OCI-LY7 (cell line): ENCODE data around the gene TIMM50. TPM values are rescaled to one million over a fixed set of nuclear protein-coding genes. Genes with fewer than 3 reads are reported as not detected.

Experiments used
- BruUV-seq: library from RNA; stranded (reverse); fragments of 400-500 nt; replicated peaks from 2 replicates; lab custom pipeline; 2021; lab: Mats Ljungman, UMichigan
- CTCF ChIA-PET: fragments of 300-600 bp; sonication (Branson Sonifier 250); formaldehyde crosslinking; loops from one replicate; lab custom pipeline; 2022; ENCODE audit warnings: antibody characterized with exemption; ENCODE audit not compliant: unreplicated experiment; lab: Charles Lee
- POLR2A ChIA-PET: fragments of 300-600 bp; sonication (Branson Sonifier 250); formaldehyde crosslinking; loops from one replicate; lab custom pipeline; 2022; ENCODE audit warnings: antibody characterized with exemption; lab: Charles Lee
- DNase-seq: peaks from one replicate; pipeline ENCODE4 v3.0.0-alpha.2; 2015; ENCODE audit warnings: low spot score
- H2AFZ ChIP-seq: fragments of 200-600 bp; sonication (generic), shearing (Covaris generic); 2 replicates; pipeline ENCODE4 v1.6.1; 2014; ENCODE audit warnings: mild to moderate bottlenecking, antibody characterized with exemption, low read length, moderate library complexity
- H3K27ac ChIP-seq: fragments of 200-600 bp; sonication (generic); 2 replicates; pipeline ENCODE4 v1.5.1; 2014; ENCODE audit warnings: mixed run types, low read depth, mild to moderate bottlenecking, moderate library complexity, low read length, inconsistent platforms; ENCODE audit not compliant: poor library complexity, severe bottlenecking
- H3K36me3 ChIP-seq: fragments of 200-600 bp; sonication (generic); 2 replicates; pipeline ENCODE4 v1.6.1; 2014; ENCODE audit warnings: mild to moderate bottlenecking, antibody characterized with exemption, low read length, moderate library complexity, mixed read lengths; ENCODE audit not compliant: insufficient read depth
- H3K4me1 ChIP-seq: fragments of 200-600 bp; sonication (generic); 2 replicates; pipeline ENCODE4 v1.5.1; 2014; ENCODE audit warnings: mild to moderate bottlenecking, low read length; ENCODE audit not compliant: insufficient read depth, poor library complexity, severe bottlenecking
- H3K4me2 ChIP-seq: fragments of 200-600 bp; sonication (generic); 2 replicates; pipeline ENCODE4 v1.6.1; 2014; ENCODE audit warnings: mild to moderate bottlenecking, low read length
- H3K4me3 ChIP-seq: fragments of 200-600 bp; sonication (generic); 2 replicates; pipeline ENCODE4 v1.5.1; 2014; ENCODE audit warnings: mild to moderate bottlenecking, low read depth, low read length; ENCODE audit not compliant: poor library complexity, severe bottlenecking
- H3K79me2 ChIP-seq: fragments of 200-600 bp; sonication (generic); 2 replicates; pipeline ENCODE4 v1.6.1; 2016; ENCODE audit warnings: low read depth, mild to moderate bottlenecking, low read length, moderate library complexity, mixed read lengths; ENCODE audit not compliant: insufficient read depth
- H3K9me2 ChIP-seq: fragments of 200-600 bp; sonication (generic); 2 replicates; pipeline ENCODE4 v1.6.1; 2016; ENCODE audit warnings: mild to moderate bottlenecking, low read length, mixed read lengths; ENCODE audit not compliant: insufficient read depth
- H3K9me3 ChIP-seq: fragments of 200-600 bp; sonication (generic); 2 replicates; pipeline ENCODE4 v1.6.1; 2014; ENCODE audit warnings: mild to moderate bottlenecking, mixed run types, low read length, mixed read lengths
- H4K20me1 ChIP-seq: fragments of 200-600 bp; sonication (generic); 2 replicates; pipeline ENCODE4 v1.6.1; 2014; ENCODE audit warnings: mild to moderate bottlenecking, antibody characterized with exemption, low read length, moderate library complexity, mixed read lengths; ENCODE audit not compliant: insufficient read depth
- CTCF ChIP-seq: fragments of 200-600 bp; sonication (generic); conservative IDR thresholded peaks from 2 replicates; pipeline ENCODE4 v1.5.1; 2014; ENCODE audit warnings: mild to moderate bottlenecking, antibody characterized with exemption, low read length, moderate library complexity, mixed read lengths
- EZH2phosphoT487 ChIP-seq: fragments of 200-600 bp; sonication (generic); IDR thresholded peaks from 2 replicates; pipeline ENCODE4 v1.6.1; 2018; ENCODE audit warnings: low read depth, borderline replicate concordance, mild to moderate bottlenecking, mixed run types, antibody characterized with exemption, low read length, moderate library complexity, mixed read lengths
- intact Hi-C: fragments of 100-400 bp; cut with micrococcal nuclease; formaldehyde crosslinking; loops from one replicate; pipeline ENCODE4 v1.10.0; 2022; ENCODE audit not compliant: unreplicated experiment
- total RNA-seq, 2 experiments: library from RNA; depleted of rRNA in 1 of 2; stranded (reverse); fragments of >200 nt in 1 of 2; shearing (Covaris generic) in 1 of 2; gene quantifications; 2 replicates each; pipeline ENCODE4 v1.2.3, GENCODE V29; 2014 to 2022

Gene TIMM50
- total RNA-seq, 2 experiments from 2014 or later: 93.2 to 98.1 TPM

GRCh38 chr19:39489756-39490155 is 9.1 kb downstream of the TIMM50 start:
- no peak overlapping the region for H3K4me3 ChIP-seq
- no peaks in the 10 kb centered on the region for H3K4me1 ChIP-seq
- no peaks in the 10 kb centered on the region for H4K20me1 ChIP-seq
- intact Hi-C loops: no loop called here
- no peak overlapping the region for H3K4me2 ChIP-seq
- POLR2A ChIA-PET: no interaction called here
- TF ChIP-seq CTCF: no peak
- TF ChIP-seq EZH2phosphoT487: no peak
- BruUV-seq: no TSS peak
- CTCF ChIA-PET: no interaction called here
- no peak for DNase-seq
- no peaks in the 10 kb centered on the region for H3K9me3 ChIP-seq
- no peak overlapping the region for H3K27ac ChIP-seq
- H3K36me3 ChIP-seq: peaks cover 69% of the 10 kb centered on the region
- no peaks in the 10 kb centered on the region for H3K79me2 ChIP-seq
- no peaks in the 10 kb centered on the region for H3K9me2 ChIP-seq
- no peak overlapping the region for H2AFZ ChIP-seq

- Histone ChIP-seq H3K9me3 (no peaks in the 10 kb centered on the region), H3K4me1 (peaks cover 3% of the 10 kb centered on the region), H3K27ac (no peak overlapping the region), H3K36me3 (peaks cover 45% of the 10 kb centered on the region), H3K4me2 (no peak overlapping the region), H3K4me3 (no peak overlapping the region), H4K20me1 (no peaks in the 10 kb centered on the region), H3K79me2 (no peaks in the 10 kb centered on the region), H3K9me2 (no peaks in the 10 kb centered on the region), H2AFZ (no peak overlapping the region)
- no peak for DNase-seq
- no TSS peak for BruUV-seq
- no peak for TF ChIP-seq EZH2phosphoT487
- no peak for TF ChIP-seq CTCF
- ChIA-PET CTCF (no interaction called here), POLR2A (no interaction called here)
- intact Hi-C loops: no loop called here
Measured at GRCh38 chr19:39492225-39492624, 11.6 kb downstream of the TIMM50 start.

DNA sequence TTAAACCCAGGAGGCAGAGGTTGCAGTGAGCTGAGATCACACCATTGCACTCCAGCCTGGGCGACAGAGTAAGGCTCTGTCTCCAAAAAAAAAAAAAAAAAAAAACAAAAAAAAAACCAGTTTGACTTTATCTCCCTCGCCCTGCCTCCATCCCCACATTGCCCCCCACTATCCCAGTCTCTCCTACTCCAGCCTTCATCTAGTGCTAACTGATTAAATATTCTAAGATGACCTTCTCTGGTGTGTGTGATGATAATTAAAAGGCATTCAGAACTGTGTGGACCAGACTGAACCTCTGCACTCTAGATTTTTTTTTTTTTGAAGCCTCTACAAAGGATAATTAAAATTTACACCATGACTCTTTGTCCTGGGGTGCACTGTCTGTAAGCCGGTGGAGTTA is 12.2 kb downstream of the TIMM50 start:
- H3K9me3 ChIP-seq: no peaks in the 10 kb centered on the region
- no peak for TF ChIP-seq CTCF
- no peak for TF ChIP-seq EZH2phosphoT487
- no peak overlapping the region for H2AFZ ChIP-seq
- no peak for DNase-seq
- BruUV-seq: no TSS peak
- no peaks in the 10 kb centered on the region for H3K9me2 ChIP-seq
- POLR2A ChIA-PET: no interaction called here
- H4K20me1 ChIP-seq: no peaks in the 10 kb centered on the region
- peaks cover 9% of the 10 kb centered on the region for H3K4me1 ChIP-seq
- CTCF ChIA-PET: no interaction called here
- no peak overlapping the region for H3K4me3 ChIP-seq
- no peaks in the 10 kb centered on the region for H3K79me2 ChIP-seq
- peaks cover 43% of the 10 kb centered on the region for H3K36me3 ChIP-seq
- no peak overlapping the region for H3K27ac ChIP-seq
- H3K4me2 ChIP-seq: no peak overlapping the region
- intact Hi-C loops: no loop called here
